Thoracic aorta (tissue), 2 donors: ENCODE data around the gene UNC13A. TPM values are rescaled to one million over a fixed set of nuclear protein-coding genes. Genes with fewer than 3 reads are reported as not detected.

Source experiments
- ATAC-seq: fragments of 150-250 bp; one replicate; pipeline ENCODE4 v1.8.0; 2017; ENCODE audit warnings: low read depth; ENCODE audit not compliant: insufficient number of reproducible peaks, low FRiP score
- DNase-seq: peaks from one replicate; pipeline ENCODE4 v3.0.0-alpha.2; 2020; ENCODE audit warnings: low spot score
- H3K27ac ChIP-seq, 2 donors: fragments of 200-600 bp; sonication (generic); 1 replicate in 1 of 2; 2 replicates in 1 of 2; pipeline ENCODE4 v1.5.1; 2016; ENCODE audit warnings: mild to moderate bottlenecking in 2 of 2, moderate library complexity in 2 of 2
- H3K27me3 ChIP-seq: fragments of 200-600 bp; sonication (generic); replicated peaks from 2 replicates; pipeline ENCODE4 v1.6.0; 2016; ENCODE audit warnings: mild to moderate bottlenecking; ENCODE audit not compliant: insufficient read depth
- H3K36me3 ChIP-seq: fragments of 200-600 bp; sonication (generic); one replicate; pipeline ENCODE4 v1.5.1; 2016
- H3K4me1 ChIP-seq, 2 donors: fragments of 200-600 bp; sonication (generic); 1 replicate in 1 of 2; 2 replicates in 1 of 2; pipeline versions ENCODE4 v1.5.1 to v1.6.0; 2016; ENCODE audit warnings: low read depth in 2 of 2, mild to moderate bottlenecking in 1 of 2; ENCODE audit not compliant: control insufficient read depth in 1 of 2
- H3K4me3 ChIP-seq: fragments of 200-600 bp; sonication (generic); 2 replicates; pipeline ENCODE4 v1.5.1; 2016; ENCODE audit warnings: mild to moderate bottlenecking
- H3K9me3 ChIP-seq: fragments of 200-600 bp; sonication (generic); 2 replicates; pipeline ENCODE4 v1.5.1; 2016
- CTCF ChIP-seq: fragments of 200-600 bp; sonication (generic); IDR thresholded peaks from one replicate; pipeline ENCODE4 v1.5.1; 2019; ENCODE audit warnings: antibody characterized with exemption
- total RNA-seq, 2 donors: library from RNA; depleted of rRNA; stranded (reverse); fragments of >200 nt; gene quantifications; one replicate each; pipeline versions ENCODE4 v1.1.0 to v1.2.3, GENCODE V29; 2016

The UNC13A gene
- total RNA-seq, 2 donors from 2014 or later = 2.1 to 7.7 TPM

GRCh38 chr19:17682273-17682672 lies 5.9 kb downstream of the UNC13A start:
- no peak for DNase-seq
- Histone ChIP-seq H3K27ac (no peak overlapping the region), H3K9me3 (no peaks in the 10 kb centered on the region), H3K27me3 (peaks cover 6% of the 10 kb centered on the region), H3K36me3 (no peaks in the 10 kb centered on the region), H3K4me3 (no peak overlapping the region), H3K4me1 (peaks cover 15 to 20% of the 10 kb centered on the region in 2 donors)
- TF ChIP-seq CTCF = no peak
- no peak for ATAC-seq

- Histone ChIP-seq H3K36me3 (no peaks in the 10 kb centered on the region), H3K9me3 (no peaks in the 10 kb centered on the region), H3K4me1 (peaks cover 10 to 13% of the 10 kb centered on the region in 2 donors), H3K27ac (no peak overlapping the region), H3K4me3 (no peak overlapping the region), H3K27me3 (no peaks in the 10 kb centered on the region)
- no peak for TF ChIP-seq CTCF
- ATAC-seq = peak; percentile 7
- no peak for DNase-seq
Measured at GRCh38 chr19:17681505-17682125, 6.5 kb downstream of the UNC13A start.

- Histone ChIP-seq H3K9me3 (no peaks in the 10 kb centered on the region), H3K36me3 (no peaks in the 10 kb centered on the region), H3K4me3 (peak overlapping the region; percentile 74), H3K27me3 (no peaks in the 10 kb centered on the region), H3K4me1 (peaks cover 7 to 9% of the 10 kb centered on the region in 2 donors), H3K27ac (peak overlapping the region in 1 of 2 donors; percentile 89)
- no peak for TF ChIP-seq CTCF
- ATAC-seq = peak; percentile 70
- peak; percentile 60 for DNase-seq
Measured at GRCh38 chr19:17680230-17680722, 7.9 kb downstream of the UNC13A start.

- Histone ChIP-seq H3K9me3 (no peaks in the 10 kb centered on the region), H3K4me3 (peak overlapping the region; percentile 74), H3K27ac (peak overlapping the region in 1 of 2 donors; percentile 89), H3K36me3 (no peaks in the 10 kb centered on the region), H3K4me1 (peaks cover 7 to 10% of the 10 kb centered on the region in 2 donors), H3K27me3 (no peaks in the 10 kb centered on the region)
- ATAC-seq = no peak
- no peak for TF ChIP-seq CTCF
- DNase-seq = no peak
Measured at GRCh38 chr19:17679526-17680229, 8.5 kb downstream of the UNC13A start.

- Histone ChIP-seq H3K27me3 (no peaks in the 10 kb centered on the region), H3K27ac (no peak overlapping the region), H3K9me3 (no peaks in the 10 kb centered on the region), H3K4me3 (no peak overlapping the region), H3K36me3 (no peaks in the 10 kb centered on the region), H3K4me1 (peaks cover 10 to 19% of the 10 kb centered on the region in 2 donors)
- no peak for TF ChIP-seq CTCF
- DNase-seq (no peak), ATAC-seq (no peak)
Measured at GRCh38 chr19:17678836-17679235, 9.3 kb downstream of the UNC13A start.
